HG03108 (cell line): ENCODE results near the gene BMF.
"Not testable (repeated sequence)": the region's sequence is repeated elsewhere in the genome, so short reads cannot be mapped to it uniquely, and the experiment has no call there.

Experiments used
- ATAC-seq: cut with Tn5 transposase; IDR thresholded peaks from one replicate; pipeline ENCODE4 v1.9.1; 2021; ENCODE audit warnings: moderate library complexity; ENCODE audit not compliant: unreplicated experiment

BMF gene, protein sequence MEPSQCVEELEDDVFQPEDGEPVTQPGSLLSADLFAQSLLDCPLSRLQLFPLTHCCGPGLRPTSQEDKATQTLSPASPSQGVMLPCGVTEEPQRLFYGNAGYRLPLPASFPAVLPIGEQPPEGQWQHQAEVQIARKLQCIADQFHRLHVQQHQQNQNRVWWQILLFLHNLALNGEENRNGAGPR

DNA sequence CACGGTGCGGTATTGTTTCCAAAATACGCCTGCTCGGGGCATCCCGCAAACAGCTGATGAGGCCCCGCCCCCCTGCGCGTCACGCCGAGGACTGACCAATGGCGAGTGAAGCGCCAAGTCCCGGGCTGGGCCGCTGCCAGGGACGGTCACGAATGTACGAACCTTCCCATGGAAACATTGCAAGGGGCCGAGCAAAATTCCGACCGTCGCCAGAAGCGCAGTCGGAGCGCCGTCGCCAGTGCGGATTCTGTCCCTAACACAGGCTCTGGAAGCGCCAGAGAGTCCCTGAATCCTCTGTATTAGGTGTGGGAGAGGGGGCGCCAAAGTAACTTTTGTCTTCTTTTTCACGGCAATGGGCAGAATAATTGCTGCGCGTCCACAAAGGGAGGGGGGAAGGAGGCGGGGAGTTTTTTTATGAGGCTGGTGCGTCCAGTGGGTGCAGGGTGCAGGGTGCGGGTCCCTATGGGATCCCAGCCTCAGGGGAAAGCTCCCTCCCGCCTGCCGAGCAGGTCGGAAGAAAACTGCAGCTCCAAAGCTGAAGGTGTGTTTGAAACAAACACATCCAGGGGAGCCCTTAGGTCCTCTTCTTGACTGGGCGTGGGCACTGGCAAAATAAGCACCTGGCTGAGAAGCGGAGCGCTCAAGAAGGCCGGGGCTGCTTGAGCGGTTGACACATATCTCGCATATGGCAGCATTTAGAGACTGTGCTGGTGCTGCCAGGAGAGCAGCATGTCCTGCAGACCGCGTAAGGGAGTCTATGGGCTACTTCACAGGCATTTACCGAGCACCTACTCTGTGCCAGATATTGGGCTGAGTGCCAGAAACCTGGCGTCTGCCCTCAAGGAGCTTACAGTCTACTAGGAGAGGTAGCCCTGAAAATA, at the start of gene BMF:
BMF (minus strand) TSS at position 25 of the 881 bp plus-strand sequence. CDS start 2,793 bp downstream, outside the sequence.
- peak; percentile 47 for ATAC-seq

DNA sequence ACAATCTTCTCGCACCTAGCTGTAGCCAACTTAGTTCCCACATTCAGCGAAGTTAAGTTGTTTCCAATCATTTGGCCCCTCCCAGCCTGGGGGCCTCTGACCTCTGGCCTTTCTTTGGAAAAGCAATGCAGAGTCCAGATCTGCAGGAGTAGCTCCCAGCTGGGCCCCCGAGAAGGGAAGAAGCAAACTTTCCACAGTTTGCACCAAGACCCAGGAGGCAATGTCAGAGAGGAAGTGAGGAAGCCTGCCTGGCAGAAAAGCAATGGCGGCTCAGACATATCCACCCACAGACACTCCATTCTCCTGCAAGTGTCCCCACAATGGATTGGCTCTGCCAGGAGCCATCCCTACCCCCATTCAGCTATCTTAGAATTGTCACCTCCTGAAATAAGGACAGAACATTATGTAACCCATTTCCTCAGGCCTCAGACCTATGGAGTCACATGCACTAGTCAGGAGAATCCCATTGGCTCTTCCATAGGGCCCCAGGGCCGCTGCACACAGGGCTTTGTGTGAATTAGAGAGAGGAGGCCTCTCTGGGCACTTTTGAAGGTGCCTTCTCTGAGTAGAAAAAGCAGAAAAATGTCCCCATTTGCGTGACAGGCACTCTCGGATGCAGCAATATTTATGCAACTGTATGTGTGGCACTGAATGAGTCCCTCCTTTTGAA, 49.2 kb upstream of the BMF start:
- ATAC-seq: no peak

DNA sequence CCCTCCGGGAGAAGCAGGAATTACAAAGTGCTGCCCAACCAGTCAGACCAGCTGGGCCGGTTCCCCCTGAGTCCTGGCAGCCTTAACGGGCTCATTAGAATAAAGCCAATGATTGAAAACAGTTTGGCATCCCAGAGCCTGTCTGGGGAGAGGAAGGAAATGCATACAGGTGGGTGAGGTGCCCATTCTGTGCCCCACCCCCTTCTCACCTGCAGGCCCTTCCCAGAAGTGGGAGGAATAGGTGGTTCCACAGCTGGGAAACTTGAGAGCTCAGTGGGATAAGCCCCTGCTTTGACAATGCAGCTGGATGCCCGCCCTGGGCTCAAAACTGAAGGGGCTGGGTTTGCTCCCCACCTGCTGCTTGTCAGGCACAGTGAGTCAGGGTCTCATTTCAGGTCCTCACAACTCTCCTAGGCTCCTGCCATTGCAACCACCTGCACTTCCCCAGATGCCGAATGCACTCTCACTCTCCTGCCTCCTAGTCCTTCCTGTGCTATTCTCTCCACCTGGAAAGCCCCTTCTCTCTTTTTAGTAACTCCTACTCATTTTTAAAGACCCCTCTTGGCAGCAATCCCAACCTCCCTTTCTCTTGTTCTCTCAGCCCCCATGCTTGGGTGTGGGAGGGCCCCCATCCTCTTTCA, 46.7 kb upstream of the BMF start:
- no peak for ATAC-seq

DNA sequence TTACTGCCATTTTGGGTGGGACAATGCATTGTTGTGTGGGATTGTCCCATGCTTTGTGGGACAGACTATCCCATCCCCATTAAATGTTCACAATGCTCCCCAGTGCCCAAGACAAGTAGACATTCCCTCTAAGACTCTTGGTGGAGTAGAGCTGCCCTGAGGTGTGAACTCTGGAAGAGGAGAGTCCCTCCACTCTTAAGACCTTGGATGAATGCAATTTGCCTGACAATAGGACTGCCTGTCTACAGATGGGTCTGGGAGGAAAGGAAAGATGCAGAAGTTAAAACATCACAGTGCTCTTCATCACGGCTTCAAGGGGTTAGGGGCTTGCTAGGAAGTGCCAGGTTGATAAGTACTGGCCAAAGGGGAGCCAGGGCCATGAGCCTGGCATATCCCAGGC, 46.1 kb upstream of the BMF start:
- not testable (repeated sequence) for ATAC-seq

GRCh38 chr15:40151991-40152390, 43.3 kb upstream of the BMF start:
- ATAC-seq: no peak

DNA sequence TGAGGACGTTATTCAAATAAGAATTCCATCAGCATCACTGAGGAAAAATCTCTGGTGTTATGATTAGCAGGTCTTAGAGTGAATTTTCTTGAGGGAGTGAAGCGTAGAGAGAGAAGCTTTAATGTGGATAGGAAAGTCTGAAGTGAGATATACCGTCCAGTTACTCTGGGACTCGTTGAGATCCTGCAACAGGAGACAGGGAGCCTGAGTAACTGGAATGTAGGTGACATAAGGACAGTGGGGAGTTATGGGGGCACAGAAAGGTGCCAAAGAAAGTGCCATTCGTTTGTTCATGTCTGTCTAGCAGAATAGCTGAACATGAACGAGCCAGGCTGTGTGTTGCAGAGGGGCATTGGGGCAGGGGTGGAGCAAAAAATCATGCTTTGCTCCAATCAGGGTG, 42.8 kb upstream of the BMF start:
- ATAC-seq: no peak

GRCh38 chr15:40150163-40150925, 41.7 kb upstream of the BMF start:
- ATAC-seq: no peak

DNA sequence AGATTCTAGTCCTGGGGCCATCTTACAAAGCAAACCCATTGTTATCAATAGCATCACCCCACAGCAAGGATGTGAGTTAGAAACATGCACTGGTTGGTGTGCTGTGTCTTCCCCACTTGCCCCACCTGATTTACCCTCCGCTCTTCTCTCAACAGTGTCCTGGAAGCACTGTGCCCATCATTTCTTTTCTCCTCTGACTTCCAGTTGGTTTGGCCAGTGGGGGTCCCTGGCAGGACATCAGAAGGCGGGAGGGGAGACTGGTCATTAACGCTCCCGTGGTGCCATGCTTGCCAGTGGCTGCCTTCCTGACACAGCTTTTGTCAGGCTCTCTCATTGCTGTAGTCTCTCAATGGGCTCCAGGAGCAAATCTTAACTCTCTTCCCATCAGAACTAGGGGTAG, 40.7 kb upstream of the BMF start:
- no peak for ATAC-seq

DNA sequence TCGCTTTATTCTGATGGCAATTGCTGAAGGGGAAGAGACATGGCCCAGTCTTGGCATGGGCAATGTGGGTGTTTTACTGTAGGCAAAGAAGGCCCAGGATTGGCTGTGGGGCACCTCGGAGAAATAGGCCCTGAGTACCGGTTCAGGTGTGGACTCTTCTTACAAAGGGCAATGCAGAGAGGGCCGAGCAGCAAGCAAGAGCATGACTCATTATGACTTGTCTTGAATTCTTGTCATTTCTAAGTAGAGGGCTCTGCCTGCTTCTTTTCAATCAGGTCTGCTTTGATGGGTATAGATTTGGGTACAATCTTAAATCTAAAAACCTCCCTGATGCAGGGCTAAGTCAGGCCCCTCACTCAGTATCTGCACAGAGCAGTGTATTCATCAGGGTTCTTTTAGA, 37.4 kb upstream of the BMF start:
- ATAC-seq: no peak

GRCh38 chr15:40142428-40142827, 33.7 kb upstream of the BMF start:
- no peak for ATAC-seq

DNA sequence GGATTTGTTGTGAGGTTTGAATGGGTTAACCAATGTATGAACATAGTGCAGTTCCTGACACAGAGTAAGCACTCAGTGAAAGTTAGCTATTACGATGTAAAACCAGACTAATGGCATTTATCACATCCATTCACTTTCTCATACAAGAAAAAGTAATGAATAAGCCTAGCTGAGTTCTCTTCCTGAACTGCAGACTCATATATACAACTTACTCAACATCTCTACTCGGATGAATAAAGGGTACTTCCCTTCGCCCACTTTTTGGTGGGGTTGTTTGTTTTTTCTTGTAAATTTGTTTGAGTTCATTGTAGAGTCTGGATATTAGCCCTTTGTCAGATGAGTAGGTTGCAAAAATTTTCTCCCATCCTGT, 29.5 kb upstream of the BMF start:
- ATAC-seq: not testable (repeated sequence)

GRCh38 chr15:40137303-40138200, 28.9 kb upstream of the BMF start:
- ATAC-seq: no peak

DNA sequence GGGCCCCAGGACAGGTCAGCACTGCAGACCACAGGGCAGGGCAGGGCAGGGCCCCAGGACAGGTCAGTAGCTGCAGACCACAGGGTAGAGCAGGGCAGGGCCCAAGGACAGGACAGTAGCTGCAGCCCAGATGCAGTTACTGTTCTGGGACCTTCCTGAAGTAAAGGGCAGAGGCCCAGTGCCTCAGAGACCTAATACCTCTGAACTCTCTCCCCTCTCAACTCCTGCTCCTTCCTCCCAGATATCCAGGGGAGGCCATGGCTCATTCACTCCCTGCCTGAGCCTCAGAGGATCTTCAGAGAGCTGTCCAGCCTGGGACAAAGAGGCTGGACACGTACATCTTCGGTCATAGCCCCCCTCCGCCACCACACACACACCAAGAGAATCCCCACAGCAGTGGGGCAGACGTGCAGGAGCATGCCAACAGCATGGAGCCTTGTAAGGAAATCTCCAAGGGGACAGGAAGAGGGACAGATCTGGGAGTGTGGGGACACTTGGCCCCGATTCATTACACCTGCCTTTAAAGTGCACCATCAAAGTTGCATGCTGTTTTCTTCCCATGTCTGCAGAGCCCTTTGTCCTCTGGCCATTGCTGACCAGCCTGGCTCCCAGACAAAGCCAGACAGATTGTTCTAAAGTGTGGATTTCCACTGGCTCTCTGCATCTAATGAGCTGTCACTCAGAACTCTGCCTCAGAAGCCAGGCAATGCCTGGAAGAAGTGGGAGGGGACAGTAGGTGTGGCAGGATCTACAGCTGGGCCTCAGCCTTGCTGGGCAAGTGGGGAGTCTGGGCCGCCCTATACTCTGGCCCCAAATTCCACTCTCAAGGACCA, 28.0 kb upstream of the BMF start:
- ATAC-seq: no peak

- ATAC-seq: not testable (repeated sequence)
These were observed 27.3 kb upstream of the BMF start for GRCh38 chr15:40135846-40136450.

DNA sequence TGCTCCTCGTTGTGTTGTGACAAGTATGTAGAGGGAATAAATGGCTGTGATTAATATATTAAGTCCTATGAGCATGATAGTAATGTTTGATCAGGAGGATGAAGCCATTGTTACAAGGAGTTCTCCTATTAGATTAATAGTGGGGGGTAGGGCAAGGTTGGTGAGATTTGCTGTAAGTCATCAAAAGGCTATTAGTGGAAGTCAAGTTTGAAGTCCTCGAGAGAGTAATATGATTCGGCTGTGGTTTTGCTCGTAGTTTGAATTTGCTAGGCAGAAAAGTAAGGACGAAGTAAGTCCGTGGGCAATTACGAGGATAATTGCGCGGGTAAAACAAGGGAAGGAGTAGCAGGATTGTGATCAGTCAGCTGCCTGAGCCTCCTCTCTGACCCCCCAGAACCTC, 26.2 kb upstream of the BMF start:
- ATAC-seq: no peak

DNA sequence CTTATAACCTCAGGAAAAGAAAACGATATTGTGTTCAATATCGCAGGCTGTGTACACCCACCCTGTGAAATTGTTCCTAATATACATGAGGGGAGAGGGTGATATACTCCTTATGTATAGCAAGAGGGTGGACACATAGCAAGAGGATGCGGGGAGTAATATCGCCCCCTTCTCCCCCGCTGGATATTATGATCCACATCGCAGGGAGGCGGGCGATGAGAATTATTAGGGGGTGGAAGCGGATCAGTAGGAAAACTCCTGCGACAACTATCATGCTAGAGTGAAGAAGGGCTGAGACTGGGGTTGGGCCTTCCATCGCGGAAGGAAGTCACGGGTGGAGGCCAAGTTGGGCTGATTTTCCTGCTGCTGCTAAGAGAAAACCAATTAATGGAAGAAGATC, 24.9 kb upstream of the BMF start:
- ATAC-seq: no peak

- no peak for ATAC-seq
These were observed 22.3 kb upstream of the BMF start for GRCh38 chr15:40130799-40131502.

GRCh38 chr15:40130118-40130517, 21.4 kb upstream of the BMF start:
- ATAC-seq: no peak
